A549 (cell line): ENCODE results near the gene FAM118B. TPM values are rescaled to one million over a fixed set of nuclear protein-coding genes. Genes with fewer than 3 reads are reported as not detected.
"Not testable (repeated sequence)": the region's sequence is repeated elsewhere in the genome, so short reads cannot be mapped to it uniquely, and the experiment has no call there.

Experiments
- ATAC-seq, 2 experiments: fragments of 200-7000 bp in 1 of 2; fragments of >200 bp in 1 of 2; cut with Nextera tagmentation in 1 of 2; cut with Tn5 transposase in 1 of 2; 3 replicates each; pipeline versions ENCODE4 v1.8.0 to v1.9.1; 2018 to 2020; ENCODE audit warnings: mild to moderate bottlenecking in 1 of 2, moderate library complexity in 1 of 2
- CTCF ChIA-PET: fragments of 300-600 bp; sonication (Branson Sonifier 250); formaldehyde crosslinking; extraction: SDS; loops from one replicate; lab custom pipeline; 2021; ENCODE audit warnings: antibody characterized with exemption, inconsistent platforms; lab: Yijun Ruan, JAX
- POLR2A ChIA-PET: fragments of 350-600 bp; formaldehyde crosslinking; extraction: SDS; loops from one replicate; lab custom pipeline; 2021; ENCODE audit warnings: antibody characterized with exemption, inconsistent platforms; lab: Yijun Ruan, JAX
- DNase-seq, 2 experiments: peaks; one replicate each; pipeline versions ENCODE4 v3.0.0 to v3.0.0-alpha.2; 2011 to 2016; ENCODE audit warnings: low read depth in 1 of 2, low spot score in 1 of 2
- FAIRE-seq: peaks from 2 replicates; lab custom pipeline; 2011; peaks lifted over from hg19 to GRCh38; lab: Jason Lieb, UNC
- H3K27ac ChIP-seq, 2 experiments: fragments of >200 bp; sonication (Bioruptor Twin); formaldehyde crosslinking; 3 replicates each; pipeline ENCODE4 v1.5.1; 2016 to 2017
- H3K4me1 ChIP-seq: fragments of >200 bp; sonication (Bioruptor Twin); formaldehyde crosslinking; 3 replicates; pipeline ENCODE4 v1.6.1; 2016
- H3K4me2 ChIP-seq: fragments of >200 bp; sonication (Bioruptor Twin); formaldehyde crosslinking; 3 replicates; pipeline ENCODE4 v1.6.1; 2016
- H3K4me3 ChIP-seq: fragments of >200 bp; sonication (Bioruptor Twin); formaldehyde crosslinking; 3 replicates; pipeline ENCODE4 v1.5.1; 2016
- H3K9me3 ChIP-seq: fragments of >200 bp; sonication (Bioruptor Twin); formaldehyde crosslinking; 3 replicates; pipeline ENCODE4 v1.6.1; 2016
- CEBPB ChIP-seq, 2 experiments: fragments of >200 bp in 1 of 2; sonication (Bioruptor Twin) in 1 of 2; formaldehyde crosslinking in 1 of 2; IDR thresholded peaks; 2 replicates each; pipeline ENCODE4 v1.6.1; 2012 to 2016
- E2F6 ChIP-seq: IDR thresholded peaks from 2 replicates; pipeline ENCODE4 v1.6.1; 2012; ENCODE audit warnings: low read depth, borderline replicate concordance
- EHF ChIP-seq: fragments of 250-450 bp; sonication (Bioruptor Pico); IDR thresholded peaks from 2 replicates; pipeline ENCODE4 v1.5.0; 2020; ENCODE audit warnings: mild to moderate bottlenecking
- ELK1 ChIP-seq: fragments of 150-350 bp; IDR thresholded peaks from 2 replicates; pipeline ENCODE4 v1.6.1; 2014; ENCODE audit warnings: low read depth, mild to moderate bottlenecking, low read length
- HDAC2 ChIP-seq: fragments of 200-600 bp; sonication (generic); IDR thresholded peaks from 2 replicates; pipeline ENCODE4 v1.6.1; 2016
- HMGXB4 ChIP-seq: fragments of 250-450 bp; sonication (Bioruptor Pico); IDR thresholded peaks from 2 replicates; pipeline ENCODE4 v1.5.0; 2021; ENCODE audit warnings: mild to moderate bottlenecking, moderate library complexity, borderline replicate concordance
- HOXA7 ChIP-seq: fragments of 250-450 bp; sonication (Bioruptor Pico); IDR thresholded peaks from 2 replicates; pipeline ENCODE4 v1.5.0; 2020; ENCODE audit warnings: mild to moderate bottlenecking, moderate library complexity
- HOXB13 ChIP-seq: fragments of 250-450 bp; sonication (Bioruptor Pico); IDR thresholded peaks from 2 replicates; pipeline ENCODE4 v1.5.0; 2020; ENCODE audit warnings: low read depth, mild to moderate bottlenecking, moderate library complexity
- HOXB5 ChIP-seq: fragments of 250-450 bp; sonication (Bioruptor Pico); IDR thresholded peaks from 2 replicates; pipeline ENCODE4 v1.5.0; 2020; ENCODE audit warnings: mild to moderate bottlenecking, moderate library complexity
- MAZ ChIP-seq: fragments of 150-350 bp; IDR thresholded peaks from 2 replicates; pipeline ENCODE4 v1.6.1; 2014; ENCODE audit warnings: antibody characterized with exemption, low read depth, low read length, borderline replicate concordance
- MYC ChIP-seq: IDR thresholded peaks from 2 replicates; pipeline ENCODE4 v1.6.1; 2012; ENCODE audit warnings: mild to moderate bottlenecking, inconsistent platforms, low read length, improper control_type of control experiment, borderline replicate concordance
- NPAS2 ChIP-seq: fragments of 250-450 bp; sonication (Bioruptor Pico); IDR thresholded peaks from 2 replicates; pipeline ENCODE4 v1.8.0; 2022; ENCODE audit warnings: mild to moderate bottlenecking, moderate library complexity, borderline replicate concordance
- NR3C1 ChIP-seq: fragments of >200 bp; sonication (Bioruptor Twin); formaldehyde crosslinking; IDR thresholded peaks from 3 replicates; pipeline ENCODE4 v1.6.1; 2017
- POLR2AphosphoS2 ChIP-seq: conservative IDR thresholded peaks from 2 replicates; pipeline ENCODE4 v1.6.1; 2012; ENCODE audit warnings: low read length, improper control_type of control experiment, inconsistent platforms
- RAD21 ChIP-seq, 2 experiments: fragments of >200 bp in 1 of 2; sonication (Bioruptor Twin) in 1 of 2; formaldehyde crosslinking in 1 of 2; IDR thresholded peaks in 1 of 2; conservative IDR thresholded peaks in 1 of 2; 2 replicates in 1 of 2; 3 replicates in 1 of 2; pipeline ENCODE4 v1.6.1; 2012 to 2018; ENCODE audit warnings: inconsistent platforms in 1 of 2
- RARB ChIP-seq: fragments of 250-450 bp; sonication (Bioruptor Pico); IDR thresholded peaks from 2 replicates; pipeline ENCODE4 v1.8.0; 2021; ENCODE audit warnings: mild to moderate bottlenecking, moderate library complexity
- RCOR1 ChIP-seq: fragments of 150-350 bp; IDR thresholded peaks from 2 replicates; pipeline ENCODE4 v1.6.1; 2014; ENCODE audit warnings: antibody characterized with exemption, low read length, low read depth
- TP53 ChIP-seq: fragments of 250-450 bp; sonication (Bioruptor Pico); IDR thresholded peaks from 2 replicates; pipeline ENCODE4 v1.5.0; 2021; ENCODE audit warnings: mild to moderate bottlenecking, moderate library complexity
- ZNF302 ChIP-seq: fragments of 250-450 bp; sonication (Bioruptor Pico); IDR thresholded peaks from 2 replicates; pipeline ENCODE4 v1.9.0; 2021; ENCODE audit warnings: inconsistent platforms, mild to moderate bottlenecking, moderate library complexity
- ZSCAN20 ChIP-seq: fragments of 250-450 bp; sonication (Bioruptor Pico); IDR thresholded peaks from 2 replicates; pipeline ENCODE4 v1.8.0; 2022; ENCODE audit warnings: mild to moderate bottlenecking, moderate library complexity
- WGBS: methylation state at CpG from one replicate; pipeline ENCODE4 v1.1.6; 2017; ENCODE audit errors: missing lambda C conversion rate; 5-methylcytosine and 5-hydroxymethylcytosine counted together
- polyA plus RNA-seq, 4 experiments: library from polyadenylated mRNA; depleted of rRNA in 3 of 4; stranded (reverse); fragments of >200 nt; fragmentation: RNase III in 1 of 4; extraction: RNeasy Plus Mini Kit Qiagen cat#74134 plus additional on column Dnase treatment in 1 of 4; gene quantifications; 2 replicates in 3 of 4; 3 replicates in 1 of 4; pipeline ENCODE4 v1.2.3, GENCODE V29; 2011 to 2017
- TF ChIP-seq, protein P1 (sequence below): fragments of >200 bp; sonication (Bioruptor Twin); formaldehyde crosslinking; IDR thresholded peaks from 2 replicates; pipeline ENCODE4 v1.6.1; 2016

FAM118B gene
- polyA plus RNA-seq, 2 of the 4 experiments (the other 2 are of a cell fraction), result 14.9 to 23.9 TPM

DNA sequence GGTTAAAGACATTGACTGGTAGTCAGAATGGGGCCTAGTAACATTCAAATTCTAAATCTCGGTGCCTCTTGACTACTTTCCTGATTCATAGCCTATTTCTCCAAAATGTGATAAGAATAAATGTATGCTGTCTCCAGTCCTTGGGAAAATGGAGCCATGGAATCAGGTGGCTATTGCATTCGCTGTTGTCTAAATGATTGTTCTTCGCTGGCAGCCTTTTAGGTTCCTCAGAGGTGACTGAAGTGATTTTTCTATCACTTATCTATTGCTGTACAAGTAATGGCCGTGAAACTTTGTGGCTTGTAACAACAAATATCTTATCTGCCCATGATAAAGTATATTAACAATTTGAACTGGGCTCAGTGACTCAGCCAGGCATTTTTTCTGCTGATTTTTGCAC lies 41.7 kb downstream of the FAM118B start:
- ChIA-PET CTCF (no interaction called here), POLR2A (no interaction called here)
- Histone ChIP-seq H3K9me3 (no peaks in the 10 kb centered on the region), H3K4me3 (no peak overlapping the region), H3K4me1 (no peaks in the 10 kb centered on the region), H3K27ac (no peak overlapping the region), H3K4me2 (no peak overlapping the region)
- no peak for DNase-seq
- FAIRE-seq, result no peak
- no peak for ATAC-seq
- WGBS, result 66% methylated on average over 4 of the region's 4 CpGs
- TF ChIP-seq MYC (no peak), HMGXB4 (no peak), NR3C1 (no peak), RCOR1 (no peak), EHF (CRISPR knock-in tag) (no peak), MAZ (no peak), TP53 (no peak), POLR2AphosphoS2 (no peak), HOXB13 (CRISPR knock-in tag) (no peak), ELK1 (no peak), HOXA7 (CRISPR knock-in tag) (no peak), E2F6 (no peak), NPAS2 (CRISPR knock-in tag) (no peak), HDAC2 (no peak), ZSCAN20 (CRISPR knock-in tag) (no peak), RAD21 (conservative IDR thresholded peaks at IDR 0.05 in 1 of 2, IDR thresholded peaks at IDR 0.05 in 1 of 2) (no peak), CEBPB (IDR thresholded peaks at IDR 0.05) (no peak)
- TF ChIP-seq, protein P1, sequence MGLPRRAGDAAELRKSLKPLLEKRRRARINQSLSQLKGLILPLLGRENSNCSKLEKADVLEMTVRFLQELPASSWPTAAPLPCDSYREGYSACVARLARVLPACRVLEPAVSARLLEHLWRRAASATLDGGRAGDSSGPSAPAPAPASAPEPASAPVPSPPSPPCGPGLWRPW, result no peak

DNA sequence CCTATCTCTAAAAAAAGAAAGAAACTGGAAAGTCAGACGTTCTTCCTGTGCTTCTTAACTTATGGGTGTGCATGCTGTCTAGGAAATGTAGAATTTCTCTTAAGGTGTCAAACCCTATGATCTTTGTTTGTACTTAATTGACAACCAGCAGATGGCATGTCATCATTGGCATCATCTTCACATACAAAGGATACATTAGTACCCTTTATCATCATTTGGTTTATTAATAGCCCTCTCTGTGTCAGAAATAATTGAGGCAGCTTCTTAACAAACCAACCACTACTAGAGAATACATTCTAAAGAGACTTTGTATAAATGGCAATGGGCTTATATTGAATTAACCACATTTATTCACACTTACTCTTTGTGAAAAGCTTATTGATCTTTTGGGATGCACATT lies 43.2 kb downstream of the FAM118B start:
- Histone ChIP-seq H3K9me3 (no peaks in the 10 kb centered on the region), H3K4me2 (no peak overlapping the region), H3K4me3 (no peak overlapping the region), H3K4me1 (no peaks in the 10 kb centered on the region), H3K27ac (no peak overlapping the region)
- DNase-seq (no peak), FAIRE-seq (no peak), ATAC-seq (no peak)
- TF ChIP-seq ZNF302 (CRISPR knock-in tag), result no peak
- TF ChIP-seq HOXB5 (CRISPR knock-in tag), result no peak
- TF ChIP-seq TP53, result no peak
- no peak for TF ChIP-seq RARB (CRISPR knock-in tag)
- no peak for TF ChIP-seq HMGXB4
- CTCF ChIA-PET, result no interaction called here
- WGBS, result 71% methylated on average over 1 of the region's 1 CpG
- POLR2A ChIA-PET, result no interaction called here

DNA sequence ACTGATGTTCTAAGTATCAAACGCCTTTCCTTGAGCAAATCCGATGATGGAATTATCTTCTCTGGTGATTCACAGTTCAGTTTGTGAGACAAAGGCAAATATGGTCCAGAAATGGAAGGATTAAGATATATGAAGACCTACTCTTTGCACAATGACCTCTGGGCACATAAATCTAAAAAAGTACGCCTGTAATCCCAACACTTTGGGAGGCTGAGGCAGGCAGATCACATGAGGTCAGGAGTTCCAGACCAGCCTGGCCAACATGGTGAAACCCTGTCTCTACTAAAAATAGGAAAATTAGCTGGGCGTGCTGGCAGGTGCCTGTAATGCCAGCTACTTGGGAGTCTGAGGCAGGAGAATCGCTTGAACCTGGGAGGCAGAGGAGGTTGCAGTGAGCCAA lies 43.9 kb downstream of the FAM118B start:
- CTCF ChIA-PET, ATAC-seq, H3K4me1 ChIP-seq, H3K4me2 ChIP-seq, FAIRE-seq, H3K27ac ChIP-seq, H3K4me3 ChIP-seq, POLR2A ChIA-PET, H3K9me3 ChIP-seq, DNase-seq: not testable (repeated sequence)
- 82% methylated on average over 5 of the region's 5 CpGs for WGBS
